Stimulated activated CD8-positive, alpha-beta memory T cell treated with anti-CD3 and anti-CD28 coated beads, Interleukin-12 subunit alpha, Interleukin-12 subunit beta, amount 100 ng/mL, for 1 hour (primary cell): ENCODE data around the gene GATA5.

ENCODE experiments used
- DNase-seq: peaks from one replicate; pipeline ENCODE4 v3.0.0-alpha.2; 2020; ENCODE audit warnings: low read depth

The GATA5 gene

GRCh38 chr20:62487561-62488354 is 12.0 kb upstream of the GATA5 start:
- no peak for DNase-seq

DNA sequence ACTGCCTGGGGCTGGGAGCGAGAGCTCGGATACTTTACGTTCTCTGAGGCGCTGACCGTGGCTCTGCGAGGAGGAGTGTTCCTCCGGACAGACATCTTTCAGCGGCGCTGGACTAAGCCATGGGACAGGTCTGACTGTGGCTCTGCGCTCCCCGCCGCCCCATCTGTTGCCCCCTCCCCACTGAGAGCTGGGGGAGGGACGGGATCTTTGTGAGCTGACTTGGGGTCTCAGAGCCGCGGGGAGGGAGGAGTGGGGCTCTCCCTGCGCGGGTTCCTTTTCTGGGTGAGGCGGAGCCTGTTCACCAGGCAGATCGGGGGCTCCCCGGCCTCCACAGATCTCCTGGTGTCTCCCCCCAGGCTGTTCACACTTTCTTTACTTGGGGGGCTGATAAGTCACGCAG is 11.3 kb upstream of the GATA5 start:
- no peak for DNase-seq

GRCh38 chr20:62486484-62486883 is 10.7 kb upstream of the GATA5 start:
- no peak for DNase-seq

- DNase-seq, result no peak
Measured at GRCh38 chr20:62485701-62486089, 9.9 kb upstream of the GATA5 start.

- no peak for DNase-seq
Measured at GRCh38 chr20:62485062-62485700, 9.4 kb upstream of the GATA5 start.

- no peak for DNase-seq
Measured at GRCh38 chr20:62484478-62484877, 8.7 kb upstream of the GATA5 start.

DNA sequence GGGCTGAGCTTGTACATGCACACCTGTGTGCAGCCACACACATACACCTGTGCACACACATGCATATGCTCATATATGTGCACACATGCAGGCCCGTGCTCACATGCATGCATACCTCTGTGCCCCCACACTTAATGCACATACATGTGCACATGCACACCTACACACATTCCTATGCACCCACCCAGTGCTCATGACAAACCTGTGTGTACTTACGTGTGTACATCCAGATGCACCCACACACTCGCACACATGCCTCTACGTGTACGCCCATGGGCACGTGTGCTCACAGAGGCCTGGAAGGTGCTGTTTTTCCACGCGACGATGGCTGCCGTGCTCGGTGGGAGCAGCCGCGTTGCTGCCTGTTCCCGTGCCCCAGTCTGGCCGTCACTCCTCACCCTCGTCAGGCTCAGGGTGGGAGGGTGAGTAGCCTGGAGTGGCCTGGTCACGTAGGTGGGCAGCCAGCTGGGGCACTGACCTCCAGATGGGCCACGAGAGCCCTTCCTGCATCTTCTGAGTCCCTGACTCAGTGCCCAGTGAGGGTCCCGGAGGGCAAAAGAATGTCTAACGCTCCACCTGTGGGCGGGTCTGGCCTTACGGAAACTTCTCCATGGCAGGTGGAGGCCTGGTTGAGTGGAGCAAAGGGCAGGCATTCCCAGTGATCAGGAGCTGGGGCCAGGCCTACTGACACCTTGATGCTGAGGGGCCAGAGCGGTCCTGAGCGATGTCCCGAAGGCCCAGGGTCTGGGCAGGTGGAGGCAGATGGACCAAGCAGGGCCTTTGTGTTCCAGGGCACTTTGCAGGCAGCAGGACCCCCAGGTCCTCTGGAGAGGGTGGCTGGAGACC is 8.0 kb upstream of the GATA5 start:
- DNase-seq, result no peak

DNA sequence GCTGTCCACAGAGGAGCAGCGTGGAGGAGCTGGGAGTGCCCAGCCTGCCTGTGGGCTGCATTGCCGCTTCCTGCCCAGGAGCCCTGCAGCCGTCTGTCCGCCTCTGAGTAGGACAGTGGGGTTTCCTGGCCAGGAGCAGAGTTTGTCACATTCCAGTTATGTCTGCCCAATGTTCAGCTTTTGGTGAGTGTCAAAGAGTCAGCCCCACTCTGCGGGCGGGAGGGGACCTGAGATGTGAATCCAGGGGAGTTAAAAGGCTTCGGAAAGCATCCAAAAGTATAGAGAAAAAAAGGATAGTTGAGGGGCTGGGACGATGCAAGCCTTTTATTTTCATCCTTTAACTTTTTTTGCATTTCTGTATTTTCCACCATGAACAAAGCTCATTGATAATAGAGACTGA is 7.2 kb upstream of the GATA5 start:
- DNase-seq, result no peak

GRCh38 chr20:62482146-62482809 is 6.5 kb upstream of the GATA5 start:
- DNase-seq, result no peak

DNA sequence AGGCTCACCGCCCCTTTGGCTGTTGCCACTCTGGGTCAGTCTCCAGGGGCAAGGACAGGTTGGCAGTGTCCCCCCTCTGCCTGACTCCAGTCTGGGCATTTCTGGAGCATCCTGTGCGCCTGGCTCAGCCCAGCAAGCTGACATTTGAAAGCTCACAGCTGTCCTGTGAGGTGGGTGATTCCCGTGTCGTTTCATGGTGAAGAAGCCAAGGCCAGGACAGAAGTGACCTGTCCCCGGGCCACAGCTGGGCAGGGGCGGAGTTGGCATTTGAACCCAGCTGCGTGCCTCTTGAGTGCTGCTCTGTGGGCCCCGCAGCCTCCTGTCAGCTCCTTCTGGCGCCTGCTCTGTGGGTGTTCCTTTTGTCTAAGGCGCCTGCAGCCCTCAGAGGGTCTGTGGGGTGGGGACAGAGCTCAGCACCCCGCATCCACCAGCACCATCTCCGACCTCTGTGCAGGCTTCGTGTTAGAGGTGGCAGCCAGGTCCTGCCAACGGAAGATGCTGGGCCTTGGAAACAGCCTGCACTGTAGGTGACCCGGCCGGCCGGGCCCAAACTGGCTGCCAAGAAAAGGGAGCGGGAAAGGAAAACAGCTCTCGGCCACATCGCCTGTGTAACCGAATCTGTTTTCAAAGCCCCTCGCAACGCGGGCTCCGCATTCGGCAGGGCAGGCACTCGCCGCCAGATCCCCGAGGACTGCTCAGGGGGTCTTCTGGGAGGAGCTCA is 5.8 kb upstream of the GATA5 start:
- no peak for DNase-seq

DNA sequence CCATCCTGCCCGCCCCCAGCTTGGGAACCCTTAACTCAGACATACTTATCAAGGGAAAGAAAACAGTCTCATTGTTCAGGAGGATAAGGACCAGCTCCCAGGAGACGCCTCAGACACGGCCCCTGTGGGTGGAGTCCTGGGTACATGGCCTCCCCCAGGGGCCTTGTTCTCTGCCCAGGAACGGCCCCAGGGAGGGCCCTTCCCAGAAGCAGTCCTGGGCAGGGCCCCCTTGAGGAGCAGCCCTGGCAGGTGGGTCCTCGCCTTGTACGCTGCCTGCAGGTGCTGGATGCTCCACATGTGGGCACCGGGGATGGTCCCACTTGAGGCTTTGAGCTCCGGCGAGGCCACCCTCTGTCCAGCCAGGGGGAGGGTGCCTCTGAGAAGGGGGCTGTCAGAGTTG is 4.5 kb upstream of the GATA5 start:
- no peak for DNase-seq

DNA sequence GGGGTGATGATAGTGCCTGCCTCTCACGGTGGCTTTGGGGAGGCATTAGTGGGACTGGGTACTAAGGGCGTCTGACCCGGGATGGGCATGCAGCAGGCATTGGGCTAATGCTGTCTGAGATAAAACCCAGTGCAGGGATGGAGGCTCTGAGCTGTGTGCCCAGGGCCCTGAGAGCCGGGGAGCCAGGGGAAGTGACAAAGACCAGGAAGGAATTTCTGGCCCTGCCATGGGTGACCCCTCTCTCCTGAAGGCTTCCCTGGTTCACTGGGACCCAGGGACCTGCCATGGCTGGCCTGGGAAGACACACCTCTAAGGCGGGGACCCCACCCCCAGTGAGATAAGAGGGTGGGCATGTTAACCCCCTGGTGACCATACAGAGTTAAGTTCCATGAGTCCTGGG is 3.9 kb upstream of the GATA5 start:
- no peak for DNase-seq

- no peak for DNase-seq
Measured at GRCh38 chr20:62479156-62479555, 3.4 kb upstream of the GATA5 start.

GRCh38 chr20:62477669-62478455 is 2.1 kb upstream of the GATA5 start:
- no peak for DNase-seq

- DNase-seq, result no peak
Measured at GRCh38 chr20:62476056-62476838, 452 bp upstream of the GATA5 start.

DNA sequence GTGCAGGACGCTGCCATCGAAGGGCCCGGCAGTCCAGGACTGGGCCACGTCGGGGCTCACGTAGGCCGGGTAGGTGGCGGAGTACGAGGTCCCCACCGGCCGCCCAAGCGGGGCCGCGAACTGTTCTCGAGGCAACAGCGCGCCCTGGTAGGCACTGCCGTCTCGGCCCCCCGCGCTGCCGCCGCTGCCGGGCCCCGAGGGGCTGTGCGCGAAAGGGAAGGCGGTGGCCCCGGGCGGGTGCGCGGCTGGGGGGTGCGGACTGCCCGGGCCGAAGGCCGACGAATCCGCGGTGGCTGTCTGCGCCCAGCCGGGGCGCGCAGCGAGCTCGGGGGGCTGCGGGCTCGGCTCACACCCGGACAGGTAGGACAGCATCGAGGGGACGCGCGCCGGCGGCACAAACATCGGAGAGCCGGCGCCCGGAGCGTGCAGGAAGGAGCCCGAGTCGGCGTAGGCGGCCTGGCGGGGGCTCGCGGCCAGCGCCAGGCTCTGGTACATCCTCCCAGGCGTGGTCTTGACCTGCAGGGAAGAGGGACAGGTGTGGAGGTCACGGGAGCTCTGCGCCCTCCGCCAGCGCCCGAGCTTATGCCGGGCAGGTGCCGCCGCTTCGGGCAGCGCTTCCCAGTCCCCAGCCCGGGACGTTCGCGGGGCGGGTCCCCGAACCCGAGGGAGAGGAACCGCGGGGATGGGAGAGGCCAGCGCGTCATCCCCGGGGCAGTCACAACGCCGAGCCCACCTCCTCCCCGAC is 596 bp downstream of the GATA5 start:
- no peak for DNase-seq

GRCh38 chr20:62474604-62475026 is 1.2 kb downstream of the GATA5 start:
- DNase-seq, result no peak

DNA sequence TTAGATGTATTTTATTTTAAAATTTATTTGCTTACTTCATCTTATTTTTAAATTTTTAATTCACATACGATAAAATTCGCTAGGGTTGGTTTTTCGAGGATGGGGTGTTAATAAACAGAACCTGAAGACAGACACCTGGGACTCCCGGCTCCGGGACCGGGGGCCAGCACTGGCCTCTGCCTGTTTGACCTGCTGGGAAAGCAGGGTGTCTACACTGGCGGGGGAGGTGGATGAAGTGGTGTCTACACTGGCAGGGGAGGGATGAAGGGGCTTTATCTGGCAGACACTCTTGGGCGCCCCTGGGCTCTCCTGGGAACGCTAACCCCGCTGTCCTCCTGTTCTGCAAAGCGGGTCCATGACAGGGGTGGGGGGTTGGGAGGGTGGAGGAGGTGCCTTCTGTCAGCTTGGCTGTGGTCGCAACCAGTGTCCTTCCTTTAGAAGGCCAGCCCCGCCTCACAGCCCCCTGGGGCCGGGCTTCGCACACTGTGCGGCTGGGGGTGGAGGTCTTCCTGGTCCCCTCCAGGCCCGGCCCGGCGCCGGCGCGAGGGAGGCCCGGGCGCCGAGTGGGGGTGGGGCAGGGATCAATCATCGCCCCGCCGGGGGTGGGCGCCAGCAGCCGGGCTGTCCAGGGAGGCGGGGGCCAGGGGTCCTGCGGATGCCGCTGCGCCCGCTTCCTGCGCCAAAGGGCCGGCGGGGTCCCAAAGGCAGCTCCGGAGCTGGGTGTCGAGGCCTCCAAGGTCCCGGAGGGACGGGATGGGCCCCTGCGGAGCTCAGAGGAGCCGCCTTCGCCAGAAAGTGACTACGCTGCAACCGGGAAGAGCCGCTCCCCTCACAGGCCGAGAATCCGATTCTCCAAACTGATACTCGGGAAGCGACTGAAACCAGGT is 1.8 kb downstream of the GATA5 start:
- DNase-seq, result no peak
